GM18909 (cell line): ENCODE data around the gene ITPKC.
"Not testable (repeated sequence)": the region's sequence is repeated elsewhere in the genome, so short reads cannot be mapped to it uniquely, and the experiment has no call there.

Experiments
- ATAC-seq: cut with Tn5 transposase; IDR thresholded peaks from one replicate; pipeline ENCODE4 v1.9.1; 2021; ENCODE audit warnings: mild to moderate bottlenecking; ENCODE audit not compliant: unreplicated experiment, poor library complexity

ITPKC gene

GRCh38 chr19:40784146-40784545, 67.2 kb downstream of the ITPKC start:
- ATAC-seq = not testable (repeated sequence)

- no peak for ATAC-seq
Observed at GRCh38 chr19:40785526-40785925, 68.6 kb downstream of the ITPKC start.

- ATAC-seq = no peak
Observed at GRCh38 chr19:40786060-40787037, 69.4 kb downstream of the ITPKC start.
